Stimulated activated CD4-positive, alpha-beta T cell treated with anti-CD3 and anti-CD28 coated beads, Interleukin-2, amount 100 ng/mL, for 48 hours (primary cell): ENCODE data around the gene TMTC1.
"Not testable (repeated sequence)": the region's sequence is repeated elsewhere in the genome, so short reads cannot be mapped to it uniquely, and the experiment has no call there.

Experiments
- DNase-seq, 2 donors: peaks; one replicate each; pipeline ENCODE4 v3.0.0-alpha.2; 2020

Gene TMTC1

DNA sequence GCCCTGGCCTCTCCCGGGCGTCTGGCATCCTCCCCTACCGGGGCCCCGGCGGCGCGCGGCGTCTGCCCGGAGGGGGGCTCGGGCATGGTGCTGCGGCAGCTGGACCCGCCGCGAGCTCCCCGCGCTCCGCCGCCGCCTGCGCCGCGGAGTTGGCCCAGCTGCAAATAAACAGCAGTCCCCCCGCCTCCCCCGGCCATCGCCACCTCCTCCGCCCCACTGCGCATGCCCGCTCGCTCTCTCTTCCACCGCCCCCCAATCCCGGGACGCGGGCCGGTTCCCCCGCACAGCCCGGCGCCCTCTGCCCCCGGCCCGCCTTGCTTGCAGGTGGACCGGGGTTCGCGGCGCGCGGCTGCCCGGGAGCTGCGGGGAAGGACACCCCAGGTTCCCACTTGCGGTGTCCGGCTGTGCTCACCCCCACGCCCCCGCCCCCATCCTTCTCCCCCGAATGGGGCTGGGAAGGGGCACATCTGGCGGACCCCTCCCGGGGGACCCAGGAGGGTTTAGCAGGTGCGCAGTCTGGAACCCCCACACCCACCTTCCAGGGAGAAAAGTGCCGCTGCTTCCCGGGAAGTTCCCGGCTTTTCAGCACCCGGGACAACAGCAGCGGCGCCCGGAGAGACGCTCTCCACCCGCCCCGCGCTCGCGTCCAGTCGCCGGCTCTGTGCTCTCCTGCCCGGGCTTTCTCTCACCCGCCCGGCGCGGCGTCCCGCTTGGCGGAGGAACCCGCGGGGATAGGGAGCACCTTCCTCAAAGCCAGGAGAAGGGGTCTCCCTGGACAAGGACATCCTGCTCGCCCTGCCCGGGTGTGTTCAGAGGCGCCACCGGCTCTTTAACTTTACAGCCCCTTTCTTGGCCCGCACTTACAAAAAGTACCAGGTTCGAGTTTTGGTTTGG, at the start of gene TMTC1:
Gene TMTC1, minus strand, starts transcription at position 170 of the 894 bp plus-strand sequence. CDS start 191 bp downstream, outside the sequence.
- peak in 1 of 2 donors; percentile 1 for DNase-seq

DNA sequence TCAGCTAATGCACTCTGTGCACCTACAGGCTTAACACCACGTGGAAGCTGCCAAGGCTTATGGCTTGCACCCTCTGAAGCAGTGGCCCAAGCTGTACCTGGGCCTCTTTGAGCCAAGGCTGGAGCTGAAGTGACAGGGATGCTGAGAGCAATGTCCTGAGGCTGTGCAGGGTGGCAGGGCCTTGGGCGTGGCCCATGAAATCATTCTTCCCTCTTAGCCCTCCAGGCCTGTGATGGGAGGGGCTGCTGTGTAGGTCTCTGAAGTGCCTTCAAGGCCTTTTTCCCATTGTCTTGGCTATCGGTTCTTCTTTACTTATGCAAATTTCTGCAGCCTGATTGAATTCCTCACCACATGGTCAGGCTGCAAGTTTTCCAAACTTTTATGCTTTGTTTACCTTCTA, 47.4 kb upstream of the TMTC1 start:
- no peak for DNase-seq

- DNase-seq, result no peak
These were observed 46.6 kb upstream of the TMTC1 start for GRCh38 chr12:29830391-29830790.

GRCh38 chr12:29818916-29819623, 35.3 kb upstream of the TMTC1 start:
- DNase-seq, result no peak

DNA sequence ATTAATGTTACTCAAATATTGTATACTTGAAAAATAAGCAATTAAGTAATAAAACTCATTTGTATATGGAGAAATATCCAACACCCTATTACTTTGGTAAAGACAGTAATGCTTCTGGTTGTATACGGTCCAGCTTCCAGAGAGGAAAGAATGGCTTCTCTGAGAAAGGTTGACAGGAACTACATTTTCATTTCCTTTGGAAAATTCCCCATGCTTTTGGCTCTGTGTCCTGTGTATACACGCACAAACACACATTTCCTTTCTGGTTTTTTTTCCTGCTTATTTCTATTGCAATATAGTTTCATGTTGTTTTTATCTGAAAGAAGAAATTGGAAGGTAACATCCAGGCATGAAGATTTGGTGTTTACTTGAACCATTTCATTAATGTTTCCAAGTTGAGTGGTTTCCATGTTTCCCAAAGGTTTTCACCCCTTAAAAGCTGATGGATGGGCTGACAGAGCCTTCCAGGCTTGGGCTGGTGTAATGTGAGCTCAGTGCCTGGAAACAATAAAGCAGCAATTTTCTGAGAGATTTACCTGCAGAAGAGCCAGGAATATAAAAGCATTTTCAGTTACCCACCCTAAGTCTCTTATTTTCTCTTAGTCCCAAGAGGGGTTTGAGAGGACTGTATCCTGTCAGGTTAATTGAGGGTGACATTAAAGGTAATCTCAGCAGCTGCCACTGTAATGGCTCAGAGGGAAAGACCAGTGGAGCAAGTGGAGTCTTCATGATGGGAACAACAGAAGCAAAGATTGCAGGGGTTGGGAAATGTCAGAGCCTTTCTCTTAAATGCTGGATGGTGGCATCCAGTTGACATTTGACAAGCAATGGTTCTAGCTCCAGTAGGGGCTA, 33.4 kb upstream of the TMTC1 start:
- no peak for DNase-seq

GRCh38 chr12:29809616-29810361, 26.0 kb upstream of the TMTC1 start:
- DNase-seq, result not testable (repeated sequence)

GRCh38 chr12:29807129-29807528, 23.4 kb upstream of the TMTC1 start:
- DNase-seq, result no peak

DNA sequence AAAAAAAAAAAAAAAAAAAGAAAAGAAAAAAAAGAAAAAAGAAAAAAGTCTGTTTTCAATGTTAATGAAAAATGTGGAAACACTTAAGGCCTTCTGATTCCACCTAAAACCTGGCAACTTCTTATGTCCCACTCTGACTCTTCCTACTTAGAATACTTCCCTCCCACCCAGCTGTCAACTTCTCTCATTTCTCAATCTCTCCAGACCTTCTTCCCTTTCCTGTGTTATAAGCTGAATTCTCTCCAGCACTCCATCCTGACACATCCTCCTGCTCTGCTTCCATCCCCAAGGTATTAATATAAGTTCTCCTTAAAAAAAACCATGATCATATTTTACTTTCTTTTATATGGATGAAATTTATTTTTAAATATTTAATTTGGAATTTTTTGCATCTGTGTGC, 20.3 kb upstream of the TMTC1 start:
- DNase-seq, result no peak

GRCh38 chr12:29799591-29799990, 15.8 kb upstream of the TMTC1 start:
- DNase-seq, result no peak

DNA sequence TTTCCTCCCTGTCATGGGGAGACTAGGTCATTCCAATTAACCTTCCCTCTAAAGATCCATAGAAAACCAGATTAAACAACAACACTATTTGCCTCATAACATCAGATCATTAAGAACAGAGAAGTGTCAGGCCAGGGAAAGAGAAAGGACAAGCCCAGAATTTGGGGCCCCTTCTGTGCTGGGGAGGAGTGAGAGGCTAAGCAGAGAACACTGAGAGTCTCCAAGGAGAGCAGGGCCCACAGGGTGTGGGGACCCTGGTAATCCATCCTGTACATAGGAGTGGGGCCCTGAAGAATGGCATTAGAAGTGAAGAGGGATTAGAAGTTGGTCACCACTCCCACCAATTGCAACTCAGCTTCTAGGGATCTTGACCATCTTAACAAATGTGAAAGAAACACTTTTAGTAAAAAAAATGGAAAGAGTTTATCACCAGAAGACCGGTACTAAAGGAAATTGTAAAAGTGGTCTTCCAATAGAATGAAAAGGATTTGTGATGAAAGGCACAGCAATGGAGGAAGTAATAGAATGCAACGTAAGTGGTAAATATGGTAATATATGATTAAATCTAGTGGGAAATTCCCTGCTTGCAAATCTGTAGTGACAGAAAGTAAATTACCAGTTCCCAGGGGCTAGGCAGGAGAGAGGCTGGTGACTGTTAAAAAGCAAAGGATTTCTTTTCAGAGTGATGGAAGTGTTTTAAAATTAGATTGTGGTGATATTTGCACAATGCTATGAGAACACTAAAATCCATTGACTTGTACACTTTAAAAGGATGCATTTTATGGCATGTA, 14.0 kb upstream of the TMTC1 start:
- DNase-seq, result no peak

GRCh38 chr12:29796823-29797263, 13.1 kb upstream of the TMTC1 start:
- DNase-seq, result no peak

DNA sequence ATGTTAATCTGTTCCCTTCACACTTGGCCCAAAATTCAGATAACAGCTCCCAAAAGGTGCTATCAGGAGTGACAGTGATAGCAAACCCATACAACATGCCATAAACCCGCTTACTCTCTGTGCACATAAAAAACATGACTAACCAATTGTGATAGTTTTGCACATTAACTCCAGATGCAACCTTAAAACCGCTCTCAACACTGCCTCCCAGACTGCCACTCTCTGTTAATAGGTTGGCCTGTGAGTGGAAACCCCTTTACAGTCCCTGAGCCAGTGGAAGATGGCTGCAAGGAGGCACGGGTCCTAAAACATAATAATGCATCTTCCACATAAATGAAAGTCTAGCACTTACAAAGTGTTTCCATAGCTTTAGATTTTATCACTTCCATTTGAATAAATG, 12.0 kb upstream of the TMTC1 start:
- no peak for DNase-seq

- DNase-seq, result no peak
These were observed 11.1 kb upstream of the TMTC1 start for GRCh38 chr12:29794862-29795261.

- no peak for DNase-seq
These were observed 9.1 kb upstream of the TMTC1 start for GRCh38 chr12:29792853-29793252.

DNA sequence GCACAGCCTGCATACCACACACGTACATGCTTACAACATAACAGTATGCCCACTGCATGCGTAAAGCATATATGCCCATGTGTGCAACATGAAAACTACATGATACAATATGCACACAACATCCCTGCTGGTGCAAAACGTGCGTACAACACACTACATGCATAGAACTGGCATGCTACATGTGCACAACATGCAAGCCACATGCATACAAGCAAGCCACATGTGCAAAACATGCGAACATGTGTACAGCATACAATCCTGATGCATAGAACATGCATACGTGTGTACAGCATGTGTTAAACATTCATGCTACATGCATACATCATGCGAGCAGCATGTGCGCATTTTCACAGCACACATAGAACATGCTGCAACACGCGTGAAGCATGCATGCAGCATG, 8.4 kb upstream of the TMTC1 start:
- no peak for DNase-seq

- no peak for DNase-seq
These were observed 620 bp downstream of the TMTC1 start for GRCh38 chr12:29782871-29783772.

DNA sequence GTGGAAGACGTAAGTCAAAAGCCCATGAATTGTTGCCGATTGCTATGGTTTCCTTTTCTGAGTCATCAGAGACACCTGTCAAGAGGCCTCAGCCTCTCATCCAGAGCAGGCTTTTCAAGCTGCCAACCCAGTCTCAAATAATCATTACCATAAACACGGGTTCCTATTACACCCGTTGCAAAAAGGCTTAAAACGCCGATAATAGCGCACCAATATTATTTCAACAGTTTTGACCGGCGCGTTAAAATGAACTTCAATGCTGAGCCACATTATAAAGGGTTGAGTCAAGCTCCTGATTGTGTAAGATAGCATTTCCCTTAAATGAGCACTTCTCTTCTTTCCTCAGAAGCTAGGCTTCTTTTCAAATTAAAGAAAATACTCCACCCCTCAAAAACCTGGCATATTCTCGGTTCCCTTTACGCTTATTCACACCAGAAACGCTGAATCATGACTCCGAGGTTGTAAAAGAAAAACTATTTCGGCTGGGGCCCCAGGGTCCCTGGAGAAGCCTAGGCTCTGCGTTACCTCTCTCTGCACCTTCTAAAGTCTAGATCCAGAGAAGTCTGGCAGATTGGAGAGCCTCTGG, 1.4 kb downstream of the TMTC1 start:
- no peak for DNase-seq

GRCh38 chr12:29781705-29782266, 2.0 kb downstream of the TMTC1 start:
- DNase-seq, result no peak

- no peak for DNase-seq
These were observed 2.6 kb downstream of the TMTC1 start for GRCh38 chr12:29781188-29781587.

DNA sequence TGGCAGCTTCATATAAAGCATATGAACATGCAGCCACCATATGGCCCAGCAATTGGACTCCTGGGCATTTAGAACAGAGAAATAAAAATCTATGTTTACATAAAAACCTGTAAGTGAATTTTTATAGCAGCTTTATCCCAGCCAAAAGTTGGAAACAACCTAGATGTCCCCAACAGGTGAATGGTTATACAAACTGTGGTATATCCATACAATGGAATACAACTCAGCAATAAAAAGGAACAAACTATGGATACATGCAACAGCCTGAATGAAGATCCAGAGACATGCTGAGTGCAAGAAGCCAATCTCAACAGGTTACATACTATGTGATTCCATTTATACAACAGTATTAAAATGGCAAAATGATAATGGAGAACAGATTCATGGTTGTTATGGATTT, 3.7 kb downstream of the TMTC1 start:
- no peak for DNase-seq
